ENCODE measurements around the gene CNOT6.

GRCh38 chr5:180555168-180555921 lies 61.2 kb downstream of the CNOT6 start:
- TF ChIP-seq CTCF (IDR thresholded peaks at IDR 0.05) (no peak), POLR2A (IDR thresholded peaks at IDR 0.05) (no peak)

All from thyroid gland (tissue), 4 donors.